Activated naive CD8-positive, alpha-beta T cell treated with anti-CD3 and anti-CD28 coated beads, Interleukin-2, amount 10 ng/mL, durations not matched to agents 7 days and 5 days (primary cell): ENCODE measurements around the gene RPEL1. TPM values are rescaled to one million over a fixed set of nuclear protein-coding genes. Genes with fewer than 3 reads are reported as not detected.

ENCODE experiments used
- ATAC-seq: fragments of 150-1000 bp; cut with Tn5 transposase; one replicate; pipeline ENCODE4 v1.10.0; 2021; ENCODE audit warnings: low read depth, moderate library complexity
- POLR2A ChIA-PET: fragments of 350-600 bp; sonication (Branson Sonifier 250); formaldehyde crosslinking; loops from one replicate; lab custom pipeline; 2021; ENCODE audit warnings: antibody characterized with exemption; lab: Charles Lee
- DNase-seq: peaks from one replicate; pipeline ENCODE4 v3.0.0; 2021
- H3K27ac Mint-ChIP-seq: one replicate; pipeline ENCODE4 v1.8.0; 2022; ENCODE audit warnings: mild to moderate bottlenecking, mixed read lengths
- H3K27me3 Mint-ChIP-seq: one replicate; pipeline ENCODE4 v1.8.0; 2022; ENCODE audit warnings: mild to moderate bottlenecking, moderate library complexity, mixed read lengths
- H3K36me3 Mint-ChIP-seq: one replicate; pipeline ENCODE4 v1.8.0; 2021; ENCODE audit warnings: mild to moderate bottlenecking, mixed read lengths
- H3K4me1 Mint-ChIP-seq: one replicate; pipeline ENCODE4 v1.8.0; 2021; ENCODE audit warnings: mixed read lengths
- H3K4me3 Mint-ChIP-seq: one replicate; pipeline ENCODE4 v1.8.0; 2022; ENCODE audit warnings: mild to moderate bottlenecking, moderate library complexity, mixed read lengths
- H3K9me3 Mint-ChIP-seq: one replicate; pipeline ENCODE4 v1.8.0; 2021; ENCODE audit warnings: mixed read lengths
- total RNA-seq, 2 experiments: library from RNA; stranded (reverse); gene quantifications; one replicate each; pipeline ENCODE4 v1.2.3, GENCODE V29; 2021

The RPEL1 gene
- total RNA-seq, 2 experiments from 2014 or later: not detected

- no peak overlapping the region for H3K27ac Mint-ChIP-seq
- DNase-seq: peak; percentile 31
- peaks cover 66% of the 10 kb centered on the region for H3K27me3 Mint-ChIP-seq
- no peaks in the 10 kb centered on the region for H3K36me3 Mint-ChIP-seq
- no peak overlapping the region for H3K4me3 Mint-ChIP-seq
- peaks cover 1% of the 10 kb centered on the region for H3K9me3 Mint-ChIP-seq
- H3K4me1 Mint-ChIP-seq: peaks cover 2% of the 10 kb centered on the region
- POLR2A ChIA-PET: no interaction called here
- ATAC-seq: no peak
Observed at GRCh38 chr10:103277713-103278536, 32.2 kb downstream of the RPEL1 start.

- DNase-seq: no peak
- Mint-ChIP-seq H3K36me3 (no peaks in the 10 kb centered on the region), H3K4me1 (peaks cover 2% of the 10 kb centered on the region), H3K9me3 (peaks cover 1% of the 10 kb centered on the region), H3K27me3 (peaks cover 71% of the 10 kb centered on the region), H3K27ac (peak overlapping the region; percentile 57), H3K4me3 (peak overlapping the region; percentile 44)
- ATAC-seq: no peak
- POLR2A ChIA-PET: no interaction called here
Observed at GRCh38 chr10:103278537-103278823, 32.8 kb downstream of the RPEL1 start.

GRCh38 chr10:103278862-103279298 lies 33.2 kb downstream of the RPEL1 start:
- peaks cover 2% of the 10 kb centered on the region for H3K4me1 Mint-ChIP-seq
- no peaks in the 10 kb centered on the region for H3K36me3 Mint-ChIP-seq
- H3K4me3 Mint-ChIP-seq: peak overlapping the region; percentile 44
- ATAC-seq: no peak
- peak overlapping the region; percentile 57 for H3K27ac Mint-ChIP-seq
- peaks cover 74% of the 10 kb centered on the region for H3K27me3 Mint-ChIP-seq
- POLR2A ChIA-PET: no interaction called here
- peaks cover 1% of the 10 kb centered on the region for H3K9me3 Mint-ChIP-seq
- peak; percentile 72 for DNase-seq

GRCh38 chr10:103280031-103280430 lies 34.3 kb downstream of the RPEL1 start:
- H3K4me3 Mint-ChIP-seq: no peak overlapping the region
- no peak overlapping the region for H3K27ac Mint-ChIP-seq
- POLR2A ChIA-PET: no interaction called here
- ATAC-seq (no peak), DNase-seq (no peak)
- H3K27me3 Mint-ChIP-seq: peaks cover 75% of the 10 kb centered on the region
- peaks cover 1% of the 10 kb centered on the region for H3K9me3 Mint-ChIP-seq
- peaks cover 2% of the 10 kb centered on the region for H3K4me1 Mint-ChIP-seq
- H3K36me3 Mint-ChIP-seq: no peaks in the 10 kb centered on the region

- Mint-ChIP-seq H3K4me1 (peaks cover 2% of the 10 kb centered on the region), H3K27ac (no peak overlapping the region)
- POLR2A ChIA-PET: no interaction called here
Observed at GRCh38 chr10:103280506-103280905, 34.8 kb downstream of the RPEL1 start.

GRCh38 chr10:103281753-103282152 lies 36.1 kb downstream of the RPEL1 start:
- no peak overlapping the region for H3K27ac Mint-ChIP-seq
- ATAC-seq: no peak
- peaks cover 2% of the 10 kb centered on the region for H3K4me1 Mint-ChIP-seq
- no peak for DNase-seq
- peaks cover 65% of the 10 kb centered on the region for H3K27me3 Mint-ChIP-seq
- POLR2A ChIA-PET: no interaction called here
- peaks cover 1% of the 10 kb centered on the region for H3K9me3 Mint-ChIP-seq
- no peak overlapping the region for H3K4me3 Mint-ChIP-seq
- no peaks in the 10 kb centered on the region for H3K36me3 Mint-ChIP-seq

More at GRCh38 chr10:103280506-103280905, 34.8 kb downstream of the RPEL1 start:
- Mint-ChIP-seq H3K27me3 (peaks cover 73% of the 10 kb centered on the region), H3K4me3 (no peak overlapping the region), H3K9me3 (peaks cover 1% of the 10 kb centered on the region), H3K36me3 (no peaks in the 10 kb centered on the region)
- DNase-seq (no peak), ATAC-seq (no peak)

- H3K27ac Mint-ChIP-seq: no peak overlapping the region
- no peaks in the 10 kb centered on the region for H3K36me3 Mint-ChIP-seq
- no peak overlapping the region for H3K4me3 Mint-ChIP-seq
- DNase-seq (no peak), ATAC-seq (no peak)
- peaks cover 2% of the 10 kb centered on the region for H3K4me1 Mint-ChIP-seq
- POLR2A ChIA-PET: no interaction called here
- H3K27me3 Mint-ChIP-seq: peaks cover 67% of the 10 kb centered on the region
- peaks cover 1% of the 10 kb centered on the region for H3K9me3 Mint-ChIP-seq
Observed at GRCh38 chr10:103282961-103283360, 37.3 kb downstream of the RPEL1 start.

GRCh38 chr10:103284170-103284569 lies 38.5 kb downstream of the RPEL1 start:
- ATAC-seq: no peak
- no peaks in the 10 kb centered on the region for H3K4me1 Mint-ChIP-seq
- POLR2A ChIA-PET: no interaction called here
- H3K4me3 Mint-ChIP-seq: no peak overlapping the region
- H3K27me3 Mint-ChIP-seq: peaks cover 66% of the 10 kb centered on the region
- no peaks in the 10 kb centered on the region for H3K9me3 Mint-ChIP-seq
- no peaks in the 10 kb centered on the region for H3K36me3 Mint-ChIP-seq
- H3K27ac Mint-ChIP-seq: no peak overlapping the region
- no peak for DNase-seq

GRCh38 chr10:103287992-103288391 lies 42.3 kb downstream of the RPEL1 start:
- POLR2A ChIA-PET: interaction anchor here (1.0 kb wide), 1 partner anchor 13 kb away, joined by 3 read pairs; no protein-coding TSS in a partner anchor
- Mint-ChIP-seq H3K4me1 (no peaks in the 10 kb centered on the region), H3K27ac (no peak overlapping the region), H3K27me3 (peaks cover 46% of the 10 kb centered on the region), H3K36me3 (no peaks in the 10 kb centered on the region), H3K4me3 (no peak overlapping the region), H3K9me3 (no peaks in the 10 kb centered on the region)
- ATAC-seq: no peak
- DNase-seq: no peak

- Mint-ChIP-seq H3K9me3 (no peaks in the 10 kb centered on the region), H3K4me3 (no peak overlapping the region), H3K27me3 (peaks cover 35% of the 10 kb centered on the region), H3K36me3 (no peaks in the 10 kb centered on the region), H3K27ac (no peak overlapping the region), H3K4me1 (no peaks in the 10 kb centered on the region)
- no peak for ATAC-seq
- POLR2A ChIA-PET: no interaction called here
- no peak for DNase-seq
Observed at GRCh38 chr10:103291588-103291987, 45.9 kb downstream of the RPEL1 start.

GRCh38 chr10:103295374-103296015 lies 49.8 kb downstream of the RPEL1 start:
- ATAC-seq: no peak
- no peak for DNase-seq

More at GRCh38 chr10:103295374-103296015, 49.8 kb downstream of the RPEL1 start:
- H3K27ac Mint-ChIP-seq: no peak overlapping the region
- H3K36me3 Mint-ChIP-seq: no peaks in the 10 kb centered on the region
- POLR2A ChIA-PET: no interaction called here
- H3K4me1 Mint-ChIP-seq: peaks cover 4% of the 10 kb centered on the region
- no peaks in the 10 kb centered on the region for H3K9me3 Mint-ChIP-seq
- H3K27me3 Mint-ChIP-seq: peaks cover 10% of the 10 kb centered on the region
- H3K4me3 Mint-ChIP-seq: no peak overlapping the region
